Activated CD8-positive, alpha-beta memory T cell treated with anti-CD3 and anti-CD28 coated beads for 48 hours (primary cell): Measurements from ENCODE around the gene WFDC10B.
"Not testable (repeated sequence)": the region's sequence is repeated elsewhere in the genome, so short reads cannot be mapped to it uniquely, and the experiment has no call there.

Experiments used
- DNase-seq, 3 experiments: peaks; one replicate each; pipeline ENCODE4 v3.0.0-alpha.2; 2020; ENCODE audit warnings: low read depth in 2 of 3, low spot score in 2 of 3

Gene WFDC10B

DNA sequence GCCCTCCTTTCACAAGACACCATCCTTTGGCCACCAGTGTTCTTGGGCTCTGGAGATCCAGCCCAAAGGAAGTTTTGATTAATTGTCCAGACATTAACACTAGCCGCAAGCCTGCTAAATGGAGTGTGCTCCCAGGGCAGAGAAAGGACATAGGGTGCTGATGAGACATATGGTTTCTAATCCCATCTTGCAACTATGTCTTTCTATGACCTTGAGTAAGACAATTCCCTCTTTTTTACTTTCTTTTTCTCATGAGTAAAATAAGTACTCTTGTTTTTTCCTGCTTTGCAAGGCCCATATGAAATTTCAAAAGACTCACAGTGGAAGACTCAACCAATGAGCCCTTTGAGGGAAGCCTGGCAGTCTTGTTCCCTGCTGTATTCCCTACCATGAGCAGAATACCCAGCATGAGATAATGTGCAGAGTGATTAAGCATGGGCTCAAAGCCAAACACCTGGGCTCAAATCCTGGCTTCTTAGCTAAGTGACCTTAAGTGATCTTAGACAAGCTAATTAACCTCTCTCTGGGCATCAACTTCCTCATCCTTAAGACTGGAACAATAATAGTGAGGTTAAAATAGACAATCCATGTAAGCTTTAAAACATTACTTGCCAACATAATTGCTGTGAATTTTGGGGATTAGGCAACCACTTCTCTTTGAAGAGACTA is at the start of gene WFDC10B:
WFDC10B (minus strand) TSS at position 51 of the 669 bp plus-strand sequence. CDS start 19,027 bp downstream, outside the sequence.
- no peak for DNase-seq

- no peak for DNase-seq
Observed at GRCh38 chr20:45752746-45753145, 47.9 kb upstream of the WFDC10B start.

DNA sequence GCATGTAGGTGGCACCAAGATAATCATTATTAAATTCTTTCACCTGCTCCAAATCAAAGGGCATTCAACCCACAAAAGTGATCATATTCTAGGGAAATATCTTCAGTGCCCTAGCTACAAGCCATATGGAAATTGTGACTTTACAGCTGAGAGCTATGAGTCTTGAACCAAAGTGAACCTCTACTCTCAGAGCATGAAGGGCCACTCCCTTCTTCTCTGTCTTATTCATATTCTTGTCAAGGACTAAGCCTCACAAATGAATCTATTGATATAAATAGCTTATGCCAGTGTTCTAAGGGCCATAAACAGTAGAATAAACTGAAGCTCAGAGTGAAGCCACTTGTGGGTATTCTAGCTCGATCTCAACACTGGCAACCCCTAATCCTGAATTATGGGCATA is 46.9 kb upstream of the WFDC10B start:
- no peak for DNase-seq

GRCh38 chr20:45745015-45745414 is 40.2 kb upstream of the WFDC10B start:
- DNase-seq: no peak

DNA sequence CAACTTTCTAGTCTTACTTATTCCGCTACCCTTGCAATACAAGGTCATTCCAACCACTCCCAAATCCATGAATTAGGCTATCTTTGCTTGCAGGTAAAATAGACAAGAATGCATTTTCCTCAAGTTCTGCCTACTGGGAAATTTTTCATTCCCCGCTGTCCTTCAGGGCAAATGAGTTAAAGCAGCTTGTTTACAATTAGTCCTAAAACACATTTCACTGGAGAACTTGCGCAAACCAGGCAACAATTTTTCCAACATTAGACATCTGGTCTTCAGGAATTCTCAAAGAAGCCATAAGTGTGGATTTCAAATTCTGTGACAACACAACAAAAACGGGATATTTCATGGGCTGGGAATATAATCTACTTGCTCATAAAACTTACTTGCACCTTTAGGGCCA is 37.8 kb upstream of the WFDC10B start:
- no peak for DNase-seq

DNA sequence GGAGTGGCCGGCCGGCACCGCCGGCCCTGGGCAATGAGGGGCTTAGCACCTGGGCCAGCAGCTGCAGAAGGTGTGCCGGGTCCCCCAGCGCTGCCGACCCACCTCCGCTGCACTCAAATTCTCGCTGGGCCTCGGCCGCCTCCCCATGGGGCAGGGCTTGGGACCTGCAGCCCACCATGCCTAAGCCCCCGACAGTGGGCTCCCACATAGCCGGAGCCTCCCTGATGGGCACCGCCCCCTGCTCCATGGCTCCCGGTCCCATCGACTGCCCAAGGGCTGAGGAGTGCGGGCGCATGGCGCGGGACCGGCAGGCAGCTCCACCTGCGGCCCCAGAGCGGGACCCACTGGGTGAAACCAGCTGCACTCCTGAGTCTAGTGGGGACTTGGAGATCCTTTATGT is 31.2 kb upstream of the WFDC10B start:
- no peak for DNase-seq

DNA sequence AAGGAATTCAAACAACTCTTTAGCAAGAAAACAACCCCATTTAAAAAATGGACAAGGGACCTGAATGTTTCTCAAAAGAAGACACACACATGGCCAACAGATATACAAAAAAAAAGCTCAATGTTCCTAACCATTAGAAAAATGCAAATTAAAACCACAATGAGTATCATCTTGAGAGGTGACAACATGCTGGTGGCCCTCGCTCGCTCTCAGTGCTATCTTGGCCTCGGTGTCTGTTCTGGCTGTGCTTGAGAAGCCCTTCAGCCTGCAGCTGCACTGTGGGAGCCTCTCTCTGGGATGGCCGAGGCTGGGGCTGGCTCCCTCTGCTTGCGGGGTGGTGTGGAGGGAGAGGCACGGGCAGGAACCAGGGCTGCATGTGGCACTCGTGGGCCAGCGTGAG is 30.7 kb upstream of the WFDC10B start:
- no peak for DNase-seq

GRCh38 chr20:45732199-45732598 is 27.4 kb upstream of the WFDC10B start:
- no peak for DNase-seq

DNA sequence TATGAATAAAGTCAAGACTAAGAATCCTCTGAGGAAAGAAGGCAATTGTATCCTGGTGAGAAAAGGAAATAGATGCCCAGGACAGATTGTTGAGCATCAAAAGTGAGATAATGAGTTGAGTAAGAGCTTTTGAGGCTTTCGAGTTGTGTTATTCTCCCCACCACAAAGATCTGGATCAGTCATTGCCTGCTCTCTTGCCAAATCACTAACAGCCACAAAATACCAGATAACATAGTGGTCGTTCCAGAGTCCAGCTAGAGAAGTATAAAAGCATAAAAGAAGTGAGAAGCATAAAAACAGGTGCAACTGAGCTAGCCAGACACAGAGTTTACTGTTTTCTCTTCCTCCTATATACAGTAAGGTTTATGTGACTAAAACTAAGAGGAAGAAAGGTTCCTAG is 22.2 kb upstream of the WFDC10B start:
- no peak for DNase-seq

DNA sequence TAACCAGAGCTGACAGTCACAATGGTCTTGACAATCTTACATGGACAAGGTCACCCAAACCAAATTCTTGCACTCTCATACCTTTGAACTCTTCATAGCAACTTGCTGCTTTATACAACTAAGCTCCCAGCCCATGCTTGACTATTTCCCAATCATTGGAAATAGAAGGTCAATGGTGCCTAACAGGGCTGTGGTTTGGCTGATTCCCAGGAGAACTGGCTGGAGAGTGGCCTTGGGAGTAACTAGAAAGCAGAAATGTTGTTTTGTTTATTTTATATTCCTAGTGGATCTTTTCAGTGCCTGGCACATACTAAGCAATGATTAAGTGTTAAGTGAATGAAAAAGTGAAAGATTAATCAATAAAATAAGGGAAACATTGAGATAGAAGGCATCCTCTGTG is 20.3 kb upstream of the WFDC10B start:
- no peak for DNase-seq

- no peak for DNase-seq
Observed at GRCh38 chr20:45722047-45722446, 17.2 kb upstream of the WFDC10B start, which contains the start of gene SPINT4. Gene SPINT4, plus strand, starts transcription at chr20:45722347. Its CDS starts 21 bp downstream, at chr20:45722368.

GRCh38 chr20:45716141-45716688 is 11.4 kb upstream of the WFDC10B start:
- DNase-seq: not testable (repeated sequence)

DNA sequence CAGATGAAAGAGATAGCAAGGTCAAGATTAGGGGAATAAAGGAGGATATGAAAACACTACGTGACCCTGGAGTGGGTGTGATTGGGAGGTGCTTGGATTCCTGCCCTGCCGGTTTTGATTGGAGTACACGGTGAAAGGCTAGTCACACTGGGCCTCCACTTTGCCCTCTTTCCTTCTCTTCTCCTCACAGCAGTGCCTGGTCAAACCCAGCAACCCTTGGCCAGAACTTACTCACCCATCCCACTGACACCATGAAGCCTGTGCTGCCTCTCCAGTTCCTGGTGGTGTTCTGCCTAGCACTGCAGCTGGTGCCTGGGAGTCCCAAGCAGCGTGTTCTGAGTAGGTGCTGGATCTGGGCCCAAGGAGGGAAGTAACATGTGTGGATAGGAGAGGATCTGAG is 2.9 kb downstream of the WFDC10B start, which contains the start of gene WFDC13:
WFDC13 (plus strand) TSS at position 166 of the 400 bp plus-strand sequence; CDS start at position 252, 86 bp downstream.
- DNase-seq: no peak

- no peak for DNase-seq
Observed at GRCh38 chr20:45701104-45701503, 3.7 kb downstream of the WFDC10B start.

GRCh38 chr20:45695496-45695895 is 9.3 kb downstream of the WFDC10B start:
- no peak for DNase-seq

- DNase-seq: not testable (repeated sequence)
Observed at GRCh38 chr20:45693346-45693745, 11.5 kb downstream of the WFDC10B start.

- no peak for DNase-seq
Observed at GRCh38 chr20:45685896-45686295, 18.9 kb downstream of the WFDC10B start.

- DNase-seq: no peak
Observed at GRCh38 chr20:45679650-45680049, 25.2 kb downstream of the WFDC10B start.

DNA sequence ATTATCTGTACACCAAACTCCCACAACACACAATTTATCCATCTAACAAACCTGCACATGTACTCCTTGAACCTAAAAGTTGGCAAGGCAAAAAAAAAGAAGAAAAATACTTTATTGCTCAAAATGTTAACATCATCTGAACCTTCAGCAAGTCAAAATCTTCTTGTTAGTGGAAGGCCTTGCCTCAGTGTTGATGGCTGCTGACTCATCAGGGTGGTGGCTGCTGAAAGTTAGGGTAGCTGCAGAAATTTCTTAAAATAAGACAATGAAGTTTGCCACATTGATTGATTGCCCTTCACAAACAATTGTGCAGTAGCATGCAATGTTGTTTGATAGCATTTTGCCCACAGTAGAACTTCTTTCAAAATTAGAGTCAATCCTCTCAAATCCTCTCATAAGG is 32.1 kb downstream of the WFDC10B start:
- no peak for DNase-seq

DNA sequence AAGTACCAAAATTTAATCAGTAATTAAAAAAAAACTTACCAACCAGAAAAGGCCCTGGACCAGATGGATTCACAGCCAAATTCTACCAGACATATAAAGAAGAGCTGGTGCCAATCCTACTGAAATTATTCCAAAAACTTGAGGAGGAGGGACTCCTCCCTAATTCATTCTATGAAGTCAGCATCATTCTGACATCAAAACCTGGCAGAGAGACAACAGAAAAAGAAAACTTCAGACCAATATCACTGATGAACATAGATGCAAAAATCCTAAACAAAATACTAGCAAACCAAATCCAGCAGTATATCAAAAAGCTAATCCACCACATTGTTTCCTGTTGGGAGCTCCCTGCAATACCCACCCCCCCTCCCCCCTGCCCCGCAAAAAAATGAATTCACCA is 34.7 kb downstream of the WFDC10B start, which contains the start of gene WFDC11:
WFDC11 (minus strand) TSS at position 101 of the 400 bp plus-strand sequence. CDS start 19,639 bp downstream, outside the sequence.
- no peak for DNase-seq

DNA sequence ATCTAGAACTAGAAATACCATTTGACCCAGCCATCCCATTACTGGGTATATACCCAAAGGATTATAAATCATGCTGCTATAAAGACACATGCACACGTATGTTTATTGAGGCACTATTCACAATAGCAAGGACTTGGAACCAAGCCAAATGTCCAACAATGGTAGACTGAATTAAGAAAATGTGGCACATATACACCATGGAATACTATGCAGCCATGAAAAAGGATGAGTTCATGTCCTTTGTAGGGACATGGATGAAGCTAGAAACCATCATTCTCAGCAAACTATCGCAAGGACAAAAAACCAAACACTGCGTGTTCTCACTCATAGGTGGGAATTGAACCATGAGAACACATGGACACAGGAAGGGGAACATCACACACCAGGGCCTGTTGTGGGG is 47.8 kb downstream of the WFDC10B start:
- not testable (repeated sequence) for DNase-seq

DNA sequence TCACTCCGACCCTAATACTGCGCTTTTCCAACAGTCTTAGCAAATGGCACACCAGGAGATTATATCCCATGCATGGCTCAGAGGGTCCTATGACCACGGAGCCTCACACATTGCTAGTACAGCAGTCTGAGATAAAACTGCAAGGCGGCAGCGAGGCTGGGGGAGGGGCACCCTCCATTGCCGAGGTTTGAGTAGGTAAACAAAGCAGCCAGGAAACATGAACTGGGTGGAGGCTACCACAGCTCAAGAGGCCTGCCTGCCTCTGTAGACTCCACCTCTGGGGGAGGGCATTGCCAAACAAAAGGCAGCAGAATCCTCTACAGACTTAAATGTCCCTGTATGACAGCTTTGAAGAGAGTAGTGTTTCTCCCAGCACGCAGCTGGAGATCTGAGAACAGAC is 53.1 kb downstream of the WFDC10B start:
- DNase-seq: not testable (repeated sequence)
